Small intestine (tissue), 7 donors: ENCODE data around the gene CAPZB. TPM values are rescaled to one million over a fixed set of nuclear protein-coding genes. Genes with fewer than 3 reads are reported as not detected.

Experiments used
- DNase-seq, 2 donors: peaks; one replicate each; pipeline versions ENCODE4 v3.0.0 to v3.0.0-alpha.2; 2013
- FAIRE-seq: peaks from 2 replicates; lab custom pipeline; 2012; peaks lifted over from hg19 to GRCh38; lab: Jason Lieb, UNC
- H3K27ac ChIP-seq, 3 donors: one replicate each; pipeline ENCODE4 v1.5.1; 2013; ENCODE audit warnings: low read length in 2 of 3, mild to moderate bottlenecking in 2 of 3, control low read depth in 1 of 3, inconsistent platforms in 1 of 3, low read depth in 1 of 3, moderate library complexity in 1 of 3
- H3K27me3 ChIP-seq, 3 donors: one replicate each; pipeline ENCODE4 v1.6.1; 2013; ENCODE audit warnings: low read length in 3 of 3, inconsistent platforms in 1 of 3; ENCODE audit not compliant: control insufficient read depth in 3 of 3, insufficient read depth in 3 of 3
- H3K36me3 ChIP-seq, 3 donors: one replicate each; pipeline ENCODE4 v1.6.1; 2013; ENCODE audit warnings: low read length in 3 of 3, inconsistent platforms in 1 of 3, low read depth in 1 of 3, mild to moderate bottlenecking in 1 of 3, moderate library complexity in 1 of 3; ENCODE audit not compliant: control insufficient read depth in 3 of 3, insufficient read depth in 2 of 3
- H3K4me1 ChIP-seq, 3 donors: one replicate each; pipeline ENCODE4 v1.6.1; 2013; ENCODE audit warnings: low read length in 2 of 3, inconsistent platforms in 1 of 3, low read depth in 1 of 3, mild to moderate bottlenecking in 1 of 3, moderate library complexity in 1 of 3; ENCODE audit not compliant: control insufficient read depth in 3 of 3, insufficient read depth in 2 of 3
- H3K4me3 ChIP-seq, 3 donors: one replicate each; pipeline ENCODE4 v1.5.1; 2013; ENCODE audit warnings: low read length in 3 of 3, control low read depth in 1 of 3, inconsistent platforms in 1 of 3, low read depth in 1 of 3, mild to moderate bottlenecking in 1 of 3, moderate library complexity in 1 of 3
- H3K9me3 ChIP-seq, 2 donors: one replicate each; pipeline ENCODE4 v1.6.1; 2013; ENCODE audit warnings: low read depth in 1 of 2, low read length in 1 of 2; ENCODE audit not compliant: control insufficient read depth in 2 of 2, insufficient read depth in 1 of 2
- WGBS, 3 donors: extraction: QIAGEN DNeasy Blood & Tissue Kit; methylation state at CpG; one replicate each; pipeline ENCODE4 v1.1.7; 2013; 5-methylcytosine and 5-hydroxymethylcytosine counted together
- polyA plus RNA-seq, 4 donors: library from polyadenylated mRNA; stranded (reverse) in 3 of 4; unstranded in 1 of 4; fragments of 200-250 nt in 3 of 4; fragments of 120-200 nt in 1 of 4; gene quantifications; one replicate each; pipeline versions ENCODE4 v1.2.1 to v1.2.3, GENCODE V29; 2013
- donor health status: healthy with polysubstance abuse.
- donor health status: control.
- donor health status: control.
- donor health status: Bipolar disorder and iron deficiency.
- donor health status: healthy.

CAPZB gene
- polyA plus RNA-seq, 4 donors = 245 to 292 (median 276) TPM

- FAIRE-seq = no peak
- Histone ChIP-seq H3K4me1 (peaks cover 10 to 26% (median 21%) of the 10 kb centered on the region in 3 donors), H3K9me3 (no peaks in the 10 kb centered on the region), H3K27me3 (no peaks in the 10 kb centered on the region), H3K4me3 (no peak overlapping the region), H3K27ac (no peak overlapping the region), H3K36me3 (peaks cover 7 to 42% (median 14%) of the 10 kb centered on the region in 3 donors)
- WGBS, 3 donors = 68 to 76% (median 75%) methylated on average over 4 of the region's 4 CpGs
- DNase-seq = no peak
Observed at GRCh38 chr1:19421365-19421764, 64.0 kb downstream of the CAPZB start.

- DNase-seq (no peak), FAIRE-seq (no peak)
- 92 to 96% (median 94%) methylated on average over 4 of the region's 4 CpGs for WGBS, 3 donors
- Histone ChIP-seq H3K27me3 (no peaks in the 10 kb centered on the region), H3K27ac (no peak overlapping the region), H3K4me3 (no peak overlapping the region), H3K4me1 (peaks cover 5 to 19% (median 13%) of the 10 kb centered on the region in 3 donors), H3K9me3 (no peaks in the 10 kb centered on the region), H3K36me3 (peaks cover 9 to 43% (median 17%) of the 10 kb centered on the region in 3 donors)
Observed at GRCh38 chr1:19420606-19421005, 64.7 kb downstream of the CAPZB start.

DNA sequence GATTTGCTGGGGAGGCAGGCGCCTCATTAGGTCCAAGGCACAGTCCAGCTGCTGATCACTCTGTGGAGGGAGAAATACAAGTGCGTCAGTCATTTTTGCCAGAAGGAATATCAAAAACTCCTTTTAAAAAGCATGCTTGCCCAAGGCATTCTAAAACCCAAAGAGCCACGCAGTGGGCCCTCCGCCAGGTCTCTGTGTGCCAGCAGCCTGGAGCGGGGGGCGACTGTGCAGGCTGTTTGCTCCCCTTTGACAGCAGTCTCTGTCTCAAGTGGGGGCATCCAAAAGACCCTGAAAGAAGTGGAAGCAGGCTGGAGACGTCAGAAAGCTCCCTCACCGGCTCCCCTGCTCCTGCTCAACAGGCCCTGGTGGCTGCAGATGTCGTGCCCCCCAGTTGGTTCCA is 65.6 kb downstream of the CAPZB start:
- Histone ChIP-seq H3K4me1 (peaks cover 4 to 12% (median 5%) of the 10 kb centered on the region in 3 donors), H3K9me3 (no peaks in the 10 kb centered on the region), H3K27me3 (no peaks in the 10 kb centered on the region), H3K4me3 (no peak overlapping the region), H3K27ac (peak overlapping the region in 1 of 3 donors; percentile 26), H3K36me3 (peaks cover 9 to 49% (median 17%) of the 10 kb centered on the region in 3 donors)
- DNase-seq (no peak), FAIRE-seq (no peak)
- 84 to 96% (median 90%) methylated on average over 9 of the region's 9 CpGs for WGBS, 3 donors

GRCh38 chr1:19418503-19418971 is 66.8 kb downstream of the CAPZB start:
- Histone ChIP-seq H3K4me3 (no peak overlapping the region), H3K9me3 (no peaks in the 10 kb centered on the region), H3K36me3 (peaks cover 9 to 45% (median 17%) of the 10 kb centered on the region in 3 donors), H3K27me3 (no peaks in the 10 kb centered on the region), H3K27ac (peak overlapping the region in 1 of 3 donors; percentile 36), H3K4me1 (peaks cover 0 to 6% (median 0%) of the 10 kb centered on the region in 3 donors)
- FAIRE-seq (no peak), DNase-seq (no peak)
- WGBS, 3 donors = 69 to 88% (median 85%) methylated on average over 5 of the region's 5 CpGs

- peak overlapping the region in 1 of 3 donors; percentile 77 for H3K27ac ChIP-seq
- FAIRE-seq = no peak
- 73 to 87% (median 74%) methylated on average over 6 of the region's 6 CpGs for WGBS, 3 donors
Observed at GRCh38 chr1:19416921-19417470, 68.3 kb downstream of the CAPZB start.

DNA sequence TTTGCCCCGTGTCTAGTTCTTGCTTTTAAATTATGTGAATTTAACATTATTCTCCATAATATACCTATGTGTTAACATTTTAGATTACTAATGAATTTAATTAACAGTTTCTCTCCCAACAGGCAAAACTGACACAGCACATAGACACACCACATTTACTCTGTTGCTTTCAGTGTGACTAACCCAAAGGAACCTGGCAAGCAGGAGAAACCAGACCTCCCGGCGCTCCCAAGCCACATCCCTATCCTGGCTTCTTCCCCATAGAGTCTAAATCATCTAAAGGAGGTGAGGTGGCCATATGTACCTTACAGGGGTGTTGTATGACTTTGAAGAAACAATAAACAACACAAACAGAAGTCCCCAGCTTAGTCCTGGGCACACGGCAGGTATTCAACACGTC is 69.2 kb downstream of the CAPZB start:
- WGBS, 3 donors = 91 to 95% (median 91%) methylated on average over 5 of the region's 5 CpGs
- Histone ChIP-seq H3K36me3 (peaks cover 9 to 52% (median 17%) of the 10 kb centered on the region in 3 donors), H3K4me1 (peaks cover 0 to 2% (median 0%) of the 10 kb centered on the region in 3 donors), H3K27me3 (no peaks in the 10 kb centered on the region), H3K4me3 (no peak overlapping the region), H3K27ac (peak overlapping the region in 1 of 3 donors; percentile 53), H3K9me3 (no peaks in the 10 kb centered on the region)
- DNase-seq (no peak), FAIRE-seq (no peak)

More at GRCh38 chr1:19416921-19417470, 68.3 kb downstream of the CAPZB start:
- peaks cover 9 to 47% (median 17%) of the 10 kb centered on the region in 3 donors for H3K36me3 ChIP-seq
- no peaks in the 10 kb centered on the region for H3K9me3 ChIP-seq
- peaks cover 0 to 2% (median 0%) of the 10 kb centered on the region in 3 donors for H3K4me1 ChIP-seq
- no peak overlapping the region for H3K4me3 ChIP-seq
- DNase-seq = no peak
- no peaks in the 10 kb centered on the region for H3K27me3 ChIP-seq

- H3K27ac ChIP-seq = peak overlapping the region in 2 of 3 donors; percentile 53 to 69
- FAIRE-seq = no peak
- H3K36me3 ChIP-seq = peaks cover 9 to 54% (median 14%) of the 10 kb centered on the region in 3 donors
- no peaks in the 10 kb centered on the region for H3K9me3 ChIP-seq
- DNase-seq = no peak
- WGBS, 3 donors = 41 to 69% (median 58%) methylated on average over 2 of the region's 2 CpGs
- H3K4me3 ChIP-seq = no peak overlapping the region
- H3K4me1 ChIP-seq = no peaks in the 10 kb centered on the region
- no peaks in the 10 kb centered on the region for H3K27me3 ChIP-seq
Observed at GRCh38 chr1:19414515-19415121, 70.7 kb downstream of the CAPZB start.

GRCh38 chr1:19413999-19414398 is 71.3 kb downstream of the CAPZB start:
- no peak for DNase-seq
- 85 to 93% (median 90%) methylated on average over 12 of the region's 12 CpGs for WGBS, 3 donors
- no peak for FAIRE-seq
- Histone ChIP-seq H3K4me1 (no peaks in the 10 kb centered on the region), H3K4me3 (no peak overlapping the region), H3K9me3 (no peaks in the 10 kb centered on the region), H3K27ac (peak overlapping the region in 2 of 3 donors; percentile 45 to 68), H3K27me3 (no peaks in the 10 kb centered on the region), H3K36me3 (peaks cover 7 to 49% (median 8%) of the 10 kb centered on the region in 3 donors)
